Measurements from ENCODE around the gene SLC39A7.

GRCh38 chr6:33167374-33168283 lies 33.0 kb upstream of the SLC39A7 start:
- TF ChIP-seq, protein P1, sequence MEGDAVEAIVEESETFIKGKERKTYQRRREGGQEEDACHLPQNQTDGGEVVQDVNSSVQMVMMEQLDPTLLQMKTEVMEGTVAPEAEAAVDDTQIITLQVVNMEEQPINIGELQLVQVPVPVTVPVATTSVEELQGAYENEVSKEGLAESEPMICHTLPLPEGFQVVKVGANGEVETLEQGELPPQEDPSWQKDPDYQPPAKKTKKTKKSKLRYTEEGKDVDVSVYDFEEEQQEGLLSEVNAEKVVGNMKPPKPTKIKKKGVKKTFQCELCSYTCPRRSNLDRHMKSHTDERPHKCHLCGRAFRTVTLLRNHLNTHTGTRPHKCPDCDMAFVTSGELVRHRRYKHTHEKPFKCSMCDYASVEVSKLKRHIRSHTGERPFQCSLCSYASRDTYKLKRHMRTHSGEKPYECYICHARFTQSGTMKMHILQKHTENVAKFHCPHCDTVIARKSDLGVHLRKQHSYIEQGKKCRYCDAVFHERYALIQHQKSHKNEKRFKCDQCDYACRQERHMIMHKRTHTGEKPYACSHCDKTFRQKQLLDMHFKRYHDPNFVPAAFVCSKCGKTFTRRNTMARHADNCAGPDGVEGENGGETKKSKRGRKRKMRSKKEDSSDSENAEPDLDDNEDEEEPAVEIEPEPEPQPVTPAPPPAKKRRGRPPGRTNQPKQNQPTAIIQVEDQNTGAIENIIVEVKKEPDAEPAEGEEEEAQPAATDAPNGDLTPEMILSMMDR (IDR thresholded peaks at IDR 0.05) = no peak
- no peak for TF ChIP-seq POLR2A (IDR thresholded peaks at IDR 0.05)

All from stomach (tissue), 4 donors.